GM12892 (cell line): ENCODE data around the gene DKC1.

Experiments
- POLR2A ChIP-seq: IDR thresholded peaks from 2 replicates; pipeline ENCODE4 v1.6.1; 2011; ENCODE audit warnings: low read depth, low read length, control low read depth
- POLR2AphosphoS5 ChIP-seq: IDR thresholded peaks from 2 replicates; pipeline ENCODE4 v1.6.1; 2011; ENCODE audit warnings: low read depth, low read length, control low read depth
- TAF1 ChIP-seq: IDR thresholded peaks from 2 replicates; pipeline ENCODE4 v1.6.1; 2011; ENCODE audit warnings: low read depth, mild to moderate bottlenecking, control low read depth, low read length, borderline replicate concordance

DNA sequence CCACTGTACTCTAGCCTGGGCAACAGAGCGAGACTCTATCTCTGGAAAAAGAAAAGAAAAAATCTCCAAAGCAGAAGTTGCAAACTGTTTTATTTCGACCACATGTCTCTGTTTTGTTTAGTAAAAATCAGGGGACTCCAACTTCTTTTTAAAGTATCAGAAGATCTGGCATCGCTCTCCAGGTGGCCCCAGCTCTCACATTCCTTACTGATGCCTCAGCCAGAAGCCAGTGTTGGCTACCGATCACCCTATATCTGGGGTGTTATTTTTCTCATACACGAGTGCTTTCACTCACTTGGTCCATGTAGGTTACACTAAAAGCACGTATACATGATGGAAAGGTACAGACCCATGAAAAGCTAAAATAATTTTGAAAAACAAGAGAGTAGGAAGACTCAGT is 34.3 kb downstream of the DKC1 start:
- TF ChIP-seq POLR2A (no peak), POLR2AphosphoS5 (no peak), TAF1 (no peak)
